ENCODE results near the gene IL32.
"Not testable (repeated sequence)": the region's sequence is repeated elsewhere in the genome, so short reads cannot be mapped to it uniquely, and the experiment has no call there.

The IL32 gene

DNA sequence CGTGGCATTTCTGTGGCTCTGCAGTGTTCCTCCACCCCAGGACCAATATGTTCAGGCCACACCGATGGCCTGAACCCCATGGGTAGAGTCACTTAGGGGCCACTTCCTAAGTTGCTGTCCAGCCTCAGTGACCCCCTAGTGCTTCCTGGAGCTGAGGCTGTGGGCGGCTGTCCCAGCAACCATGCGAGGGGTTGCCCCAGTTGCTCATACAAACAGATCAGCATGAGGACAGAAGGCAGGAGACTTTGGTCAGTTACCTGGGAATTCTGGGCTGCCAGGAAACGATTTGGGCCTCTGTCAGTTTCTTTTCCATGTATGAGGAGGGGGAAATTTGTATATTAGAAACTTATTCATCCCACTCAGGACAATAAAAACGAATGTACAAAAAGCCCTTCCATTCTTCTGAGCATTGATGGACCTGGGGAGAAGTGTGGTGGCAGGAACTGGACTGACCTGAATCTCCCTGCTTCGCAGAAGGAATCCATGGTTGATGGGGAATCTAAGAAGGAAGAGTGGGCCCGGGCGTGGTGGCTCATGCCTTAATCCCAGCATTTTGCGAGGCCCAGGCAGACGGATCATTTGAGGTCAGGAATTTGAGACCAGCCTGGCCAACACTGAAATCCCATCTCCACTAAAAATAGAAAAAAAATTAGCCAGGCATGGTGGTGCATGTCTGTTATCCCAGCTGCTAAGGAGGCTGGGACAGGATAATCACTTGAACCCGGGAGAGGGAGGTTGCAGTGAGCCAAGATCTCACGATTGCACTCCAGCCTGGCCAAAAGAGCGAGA is 4.9 kb upstream of the IL32 start:
- Histone ChIP-seq H3K36me3 (replicated peaks) (no peaks in the 10 kb centered on the region), H3K9me3 (no peaks in the 10 kb centered on the region), H3K4me1 (peaks cover 10% of the 10 kb centered on the region), H3K27me3 (ENCODE audit: low read depth) (no peaks in the 10 kb centered on the region), H3K4me3 (no peak overlapping the region)
- in situ Hi-C loops (cut with MboI; ENCODE audit: low sequenced_read_pairs): no loop called here
- DNase-seq (ENCODE audit: low spot score in 2 of 2): no peak

DNA sequence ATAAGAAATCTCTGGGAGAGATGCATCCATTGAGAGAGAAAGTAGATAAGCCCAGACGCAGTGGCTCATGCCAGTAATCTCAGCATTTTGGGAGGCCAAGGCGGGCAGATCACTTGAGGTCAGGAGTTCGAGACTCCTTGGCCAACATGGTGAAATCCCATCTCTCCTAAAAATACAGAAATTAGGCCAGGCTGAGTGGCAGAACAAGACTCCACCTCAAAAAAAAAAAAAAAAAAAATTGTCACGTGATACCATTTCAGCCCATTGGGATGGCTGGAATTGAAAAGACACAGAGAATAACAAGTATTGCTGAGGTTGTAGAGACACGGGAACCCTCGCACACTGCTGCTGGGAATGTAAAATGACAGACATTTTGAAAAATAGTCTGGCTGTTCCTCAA is 2.9 kb upstream of the IL32 start:
- in situ Hi-C loops (cut with MboI; ENCODE audit: low sequenced_read_pairs): no loop called here
- H3K9me3 ChIP-seq: no peaks in the 10 kb centered on the region

DNA sequence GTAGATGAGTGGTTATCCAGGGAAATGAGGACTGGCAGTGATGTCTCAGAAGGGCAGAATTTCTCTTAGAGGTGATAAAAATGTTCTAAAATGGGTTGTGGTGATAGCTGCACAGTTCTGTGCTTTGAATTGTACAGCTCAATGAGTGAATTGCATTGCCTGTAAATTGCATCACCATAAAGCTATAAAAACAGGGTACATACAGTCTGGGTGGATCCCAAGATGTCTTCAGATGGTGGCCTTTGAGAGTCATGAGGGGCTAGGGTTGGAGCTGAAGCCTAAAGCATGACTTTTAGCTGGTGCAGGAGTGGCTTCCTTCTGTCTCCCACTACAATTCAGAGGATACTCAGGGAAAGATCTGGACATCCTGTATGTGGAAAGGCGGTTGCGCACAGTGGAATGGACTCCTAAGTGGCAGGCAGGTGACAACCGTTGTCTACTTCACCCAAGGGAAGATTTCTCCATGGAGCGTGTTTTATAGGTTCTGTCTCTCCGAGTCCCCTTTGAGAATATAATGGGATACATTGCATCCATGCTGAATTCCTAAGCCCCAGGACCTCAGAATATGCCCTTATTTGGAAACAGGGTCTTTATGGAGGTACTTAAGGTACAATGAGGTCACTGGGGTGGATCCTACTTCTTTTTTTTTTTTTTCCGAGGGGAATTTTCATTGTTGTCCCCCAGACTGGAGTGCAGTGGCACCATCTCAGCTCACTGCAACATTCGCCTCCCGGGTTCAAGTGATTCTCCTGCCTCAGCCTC is 1.6 kb upstream of the IL32 start:
- Histone ChIP-seq H3K36me3 (replicated peaks) (no peaks in the 10 kb centered on the region), H3K9me3 (no peaks in the 10 kb centered on the region), H3K4me3 (no peak overlapping the region), H3K27me3 (ENCODE audit: low read depth) (no peaks in the 10 kb centered on the region), H3K4me1 (peaks cover 10% of the 10 kb centered on the region)
- in situ Hi-C loops (cut with MboI; ENCODE audit: low sequenced_read_pairs): no loop called here
- DNase-seq (ENCODE audit: low spot score in 2 of 2): no peak

More for the DNA sequence above, 2.9 kb upstream of the IL32 start:
- Histone ChIP-seq H3K27me3 (ENCODE audit: low read depth) (no peaks in the 10 kb centered on the region), H3K36me3 (replicated peaks) (no peaks in the 10 kb centered on the region), H3K4me1 (peaks cover 10% of the 10 kb centered on the region), H3K4me3 (no peak overlapping the region)
- DNase-seq (ENCODE audit: low spot score in 2 of 2): no peak

DNA sequence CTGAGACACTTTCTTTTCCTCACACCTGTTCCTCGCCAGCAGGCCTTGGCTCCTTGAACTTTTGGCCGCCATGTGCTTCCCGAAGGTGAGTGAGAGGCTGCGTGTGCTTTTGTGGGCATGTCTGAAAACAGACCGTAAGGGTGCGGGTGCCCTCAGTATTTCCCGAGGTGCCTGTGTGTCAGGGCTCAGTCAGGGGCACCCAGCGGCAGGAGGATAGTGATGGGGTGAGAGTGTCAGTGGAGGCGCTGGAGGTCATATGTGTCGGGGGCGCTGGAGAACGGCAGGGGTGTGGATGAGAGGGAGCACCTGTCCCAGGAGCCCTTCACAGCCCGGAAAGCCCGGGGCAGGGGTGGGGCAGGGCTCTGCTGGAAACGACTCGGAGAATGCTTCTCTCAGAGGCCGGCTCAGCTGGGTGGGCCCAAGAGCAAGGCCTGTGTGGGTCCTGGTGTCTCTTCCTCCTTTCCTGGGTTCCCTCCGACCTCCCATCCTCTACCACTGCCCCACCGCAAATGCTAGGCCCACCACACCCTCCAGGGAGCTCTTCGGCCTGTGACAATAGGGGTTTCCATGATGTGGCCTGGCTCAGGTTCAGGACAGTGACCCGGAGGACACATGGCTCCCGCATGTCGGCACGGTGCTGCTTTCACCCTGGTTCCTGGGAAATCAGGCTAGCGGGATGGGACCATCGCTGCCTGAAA is 451 bp downstream of the IL32 start:
- Histone ChIP-seq H3K4me3 (no peak overlapping the region), H3K9me3 (no peaks in the 10 kb centered on the region), H3K4me1 (no peaks in the 10 kb centered on the region; the same call in 1 of the 2 replicates), H3K36me3 (replicated peaks) (no peaks in the 10 kb centered on the region), H3K27me3 (ENCODE audit: low read depth) (no peaks in the 10 kb centered on the region)
- no peak for DNase-seq (ENCODE audit: low spot score in 2 of 2)
- in situ Hi-C loops (cut with MboI; ENCODE audit: low sequenced_read_pairs): no loop called here

DNA sequence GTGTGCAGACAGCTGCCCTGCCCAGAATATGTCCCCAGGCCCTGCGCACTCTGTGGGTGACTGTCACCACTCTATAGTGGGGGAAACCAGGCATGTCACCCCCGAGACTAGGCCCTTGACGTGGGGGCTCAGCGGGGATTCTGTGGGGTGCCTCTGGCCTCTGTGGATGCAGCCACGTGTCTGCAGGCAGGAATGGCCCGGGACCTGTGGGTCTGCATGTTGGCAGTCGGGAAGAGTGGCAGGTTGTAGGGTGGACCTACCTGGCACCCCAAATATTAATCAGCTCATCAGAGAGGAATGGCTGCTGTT is 954 bp downstream of the IL32 start:
- H3K4me3 ChIP-seq: no peak overlapping the region
- H3K4me1 ChIP-seq: no peaks in the 10 kb centered on the region; the same call in 1 of the 2 replicates
- H3K9me3 ChIP-seq: no peaks in the 10 kb centered on the region
- DNase-seq (ENCODE audit: low spot score in 2 of 2): no peak
- in situ Hi-C loops (cut with MboI; ENCODE audit: low sequenced_read_pairs): no loop called here
- H3K27me3 ChIP-seq (ENCODE audit: low read depth): no peaks in the 10 kb centered on the region
- H3K36me3 ChIP-seq (replicated peaks): no peaks in the 10 kb centered on the region

DNA sequence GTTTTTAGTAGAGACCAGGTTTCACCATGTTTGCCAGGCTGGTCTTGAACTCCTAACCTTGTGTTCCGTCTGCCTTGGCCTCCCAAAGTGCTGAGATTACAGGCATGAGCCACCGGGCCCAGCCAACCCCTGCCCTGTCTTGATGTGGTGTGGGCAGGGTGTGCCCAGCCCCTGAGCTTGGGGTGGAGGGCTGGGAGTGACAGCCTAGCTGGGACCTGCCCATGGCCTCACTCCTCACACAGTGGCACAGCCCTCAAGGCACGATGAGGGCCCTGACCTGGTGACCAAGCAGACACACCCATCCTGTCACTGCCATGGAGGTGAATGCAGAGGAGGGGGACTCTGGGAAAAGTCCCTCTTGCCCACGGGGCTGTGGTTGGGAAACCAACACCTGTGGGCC is 3.0 kb downstream of the IL32 start:
- no peaks in the 10 kb centered on the region for H3K36me3 ChIP-seq (replicated peaks)
- no peaks in the 10 kb centered on the region; the same call in 1 of the 2 replicates for H3K4me1 ChIP-seq
- H3K4me3 ChIP-seq: no peak overlapping the region
- no peaks in the 10 kb centered on the region for H3K27me3 ChIP-seq (ENCODE audit: low read depth)
- no peak for DNase-seq (ENCODE audit: low spot score in 2 of 2)
- H3K9me3 ChIP-seq: no peaks in the 10 kb centered on the region
- in situ Hi-C loops (cut with MboI; ENCODE audit: low sequenced_read_pairs): no loop called here

DNA sequence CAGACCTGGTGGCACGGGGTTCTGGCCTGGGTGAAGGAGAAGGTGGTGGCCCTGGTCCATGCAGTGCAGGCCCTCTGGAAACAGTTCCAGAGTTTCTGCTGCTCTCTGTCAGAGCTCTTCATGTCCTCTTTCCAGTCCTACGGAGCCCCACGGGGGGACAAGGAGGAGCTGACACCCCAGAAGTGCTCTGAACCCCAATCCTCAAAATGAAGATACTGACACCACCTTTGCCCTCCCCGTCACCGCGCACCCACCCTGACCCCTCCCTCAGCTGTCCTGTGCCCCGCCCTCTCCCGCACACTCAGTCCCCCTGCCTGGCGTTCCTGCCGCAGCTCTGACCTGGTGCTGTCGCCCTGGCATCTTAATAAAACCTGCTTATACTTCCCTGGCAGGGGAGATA is 3.7 kb downstream of the IL32 start:
- H3K4me1 ChIP-seq; H3K9me3 ChIP-seq; DNase-seq (ENCODE audit: low spot score in 2 of 2); H3K27me3 ChIP-seq (ENCODE audit: low read depth); H3K4me3 ChIP-seq; in situ Hi-C loops (cut with MboI; ENCODE audit: low sequenced_read_pairs); H3K36me3 ChIP-seq (replicated peaks): not testable (repeated sequence)

DNA sequence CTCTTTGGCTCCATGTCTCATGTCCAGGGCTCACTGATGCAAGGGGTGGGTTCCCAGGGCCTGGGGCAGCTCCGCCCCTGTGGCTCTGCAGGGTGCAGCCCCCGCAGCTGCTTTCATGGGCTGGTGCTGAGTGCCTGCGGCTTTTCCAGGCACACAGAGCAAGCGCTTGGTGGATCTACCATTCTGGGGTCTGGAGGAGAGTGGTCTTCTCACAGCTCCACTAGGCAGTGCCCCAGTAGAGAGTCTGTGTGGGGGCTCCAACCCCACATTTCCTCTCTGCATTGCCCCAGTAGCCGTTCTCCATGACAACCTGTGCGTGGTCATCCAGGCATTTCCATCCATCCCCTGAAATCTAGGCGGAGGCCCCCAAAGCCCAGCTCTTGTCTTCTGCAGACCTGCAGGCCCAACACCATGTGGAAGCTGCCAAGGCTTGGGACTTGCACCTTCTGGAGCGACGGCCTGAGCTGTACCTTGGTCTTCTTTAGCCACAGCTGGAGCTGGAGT is 5.2 kb downstream of the IL32 start:
- in situ Hi-C loops (cut with MboI; ENCODE audit: low sequenced_read_pairs): no loop called here
- Histone ChIP-seq H3K4me3 (no peak overlapping the region), H3K36me3 (replicated peaks) (no peaks in the 10 kb centered on the region), H3K4me1 (no peaks in the 10 kb centered on the region), H3K9me3 (no peaks in the 10 kb centered on the region), H3K27me3 (ENCODE audit: low read depth) (peaks cover 5% of the 10 kb centered on the region; the same call in 1 of the 2 replicates)
- DNase-seq (ENCODE audit: low spot score in 2 of 2): no peak

DNA sequence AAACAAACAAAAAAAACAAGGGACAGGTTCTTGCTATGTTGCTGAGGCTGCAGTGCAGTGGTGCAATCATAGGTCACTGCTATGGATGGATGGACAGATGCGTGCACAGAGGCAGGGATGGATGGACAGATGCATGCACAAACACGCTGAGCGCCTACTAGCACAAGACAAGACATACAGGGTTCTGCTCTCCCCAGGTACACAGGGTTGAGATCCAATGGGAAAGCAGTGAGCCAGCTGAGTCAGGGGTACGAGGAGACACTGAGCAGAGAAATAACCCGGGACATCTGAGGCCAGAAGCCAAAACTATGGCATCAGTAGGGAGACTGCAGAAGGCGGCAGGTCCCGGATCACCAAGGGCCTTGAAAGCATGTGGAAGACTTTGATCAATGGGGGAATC is 6.2 kb downstream of the IL32 start:
- Histone ChIP-seq H3K36me3 (replicated peaks) (no peaks in the 10 kb centered on the region), H3K4me1 (no peaks in the 10 kb centered on the region)

DNA sequence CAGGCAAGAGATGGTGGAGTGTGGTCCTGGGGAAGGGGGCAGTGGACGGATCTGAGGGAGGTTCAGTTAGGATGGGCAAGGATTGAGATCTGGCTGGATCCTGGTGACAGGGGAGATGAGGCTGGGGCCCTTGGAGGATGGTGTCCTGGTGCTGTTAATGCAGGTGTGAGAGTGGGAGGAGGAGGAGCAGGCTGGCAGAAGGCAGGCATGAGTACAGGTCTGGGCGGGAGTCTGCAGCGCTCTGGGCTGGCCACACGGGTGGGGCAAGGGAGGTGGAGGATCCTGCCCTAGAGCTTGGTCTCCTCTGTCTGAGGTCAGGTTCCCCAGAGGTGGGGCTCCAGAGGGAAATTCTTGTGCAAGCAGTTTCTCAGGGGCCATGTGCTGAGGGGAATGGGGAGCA is 6.7 kb downstream of the IL32 start:
- H3K36me3 ChIP-seq (replicated peaks); H3K4me1 ChIP-seq; H3K27me3 ChIP-seq (ENCODE audit: low read depth); in situ Hi-C loops (cut with MboI; ENCODE audit: low sequenced_read_pairs); H3K9me3 ChIP-seq; DNase-seq (ENCODE audit: low spot score in 2 of 2); H3K4me3 ChIP-seq: not testable (repeated sequence)

More for the DNA sequence above, 6.2 kb downstream of the IL32 start:
- Histone ChIP-seq H3K9me3 (no peaks in the 10 kb centered on the region), H3K27me3 (ENCODE audit: low read depth) (peaks cover 5% of the 10 kb centered on the region; the same call in 1 of the 2 replicates), H3K4me3 (no peak overlapping the region)
- in situ Hi-C loops (cut with MboI; ENCODE audit: low sequenced_read_pairs): no loop called here
- no peak for DNase-seq (ENCODE audit: low spot score in 2 of 2)

DNA sequence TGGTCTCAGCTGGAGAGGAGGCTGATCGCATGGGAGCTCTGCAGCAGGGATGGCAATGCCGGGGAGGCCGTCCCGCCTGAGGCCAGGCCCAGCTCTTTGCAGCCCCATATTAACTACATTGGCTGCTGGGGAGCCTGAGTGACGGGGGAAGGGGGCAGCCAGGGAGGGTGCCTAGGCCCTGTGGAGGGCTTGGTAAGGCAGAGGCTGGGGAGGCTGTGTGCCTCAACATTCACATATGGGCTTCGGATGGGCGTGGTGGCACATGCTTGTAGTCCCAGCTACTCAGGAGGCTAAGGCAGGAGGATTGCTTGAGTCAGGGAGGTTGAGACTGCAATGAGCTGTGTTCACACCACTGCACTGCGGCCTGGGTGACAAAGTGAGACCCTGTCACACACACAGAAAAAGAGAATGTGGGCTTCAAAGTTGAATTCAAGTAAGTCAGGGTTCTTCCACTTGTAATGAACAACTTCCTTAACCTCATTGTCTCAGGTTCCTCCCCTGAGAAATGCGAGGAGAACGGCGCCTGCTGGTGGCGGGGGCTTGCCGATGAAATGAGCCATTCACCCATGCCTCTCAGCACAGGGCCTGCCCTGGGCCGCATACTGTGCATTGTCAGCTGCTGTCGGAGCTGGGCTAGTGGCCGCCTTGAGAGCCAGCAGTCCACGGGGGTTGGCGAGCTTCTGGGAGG is 7.3 kb downstream of the IL32 start:
- H3K4me3 ChIP-seq; H3K9me3 ChIP-seq; H3K36me3 ChIP-seq (replicated peaks); DNase-seq (ENCODE audit: low spot score in 2 of 2); H3K4me1 ChIP-seq; in situ Hi-C loops (cut with MboI; ENCODE audit: low sequenced_read_pairs): not testable (repeated sequence)
- peaks cover 14% of the 10 kb centered on the region for H3K27me3 ChIP-seq (ENCODE audit: low read depth)

DNA sequence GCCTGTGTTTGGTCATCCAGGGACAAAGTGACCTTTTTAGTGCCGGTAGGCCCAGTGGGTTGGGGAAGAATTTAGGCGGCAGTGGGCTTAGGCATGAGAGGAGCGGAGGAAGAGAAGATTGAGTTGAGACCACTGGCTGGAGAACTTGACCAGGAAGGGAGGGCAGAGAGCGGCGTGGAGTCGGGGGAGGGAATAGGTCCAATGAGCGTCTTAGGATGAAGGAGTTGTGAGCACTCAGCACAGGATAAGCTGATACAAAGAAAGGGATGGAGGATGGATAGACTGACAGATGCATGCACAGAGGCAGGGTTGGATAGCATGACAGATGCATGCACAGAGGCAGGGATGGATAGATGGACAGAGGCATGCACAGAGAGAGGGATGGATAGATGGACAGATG is 8.0 kb downstream of the IL32 start:
- no peak for DNase-seq (ENCODE audit: low spot score in 2 of 2)
- Histone ChIP-seq H3K4me1 (no peaks in the 10 kb centered on the region), H3K27me3 (ENCODE audit: low read depth) (peaks cover 21% of the 10 kb centered on the region), H3K36me3 (replicated peaks) (no peaks in the 10 kb centered on the region), H3K9me3 (no peaks in the 10 kb centered on the region), H3K4me3 (no peak overlapping the region)
- in situ Hi-C loops (cut with MboI; ENCODE audit: low sequenced_read_pairs): no loop called here

DNA sequence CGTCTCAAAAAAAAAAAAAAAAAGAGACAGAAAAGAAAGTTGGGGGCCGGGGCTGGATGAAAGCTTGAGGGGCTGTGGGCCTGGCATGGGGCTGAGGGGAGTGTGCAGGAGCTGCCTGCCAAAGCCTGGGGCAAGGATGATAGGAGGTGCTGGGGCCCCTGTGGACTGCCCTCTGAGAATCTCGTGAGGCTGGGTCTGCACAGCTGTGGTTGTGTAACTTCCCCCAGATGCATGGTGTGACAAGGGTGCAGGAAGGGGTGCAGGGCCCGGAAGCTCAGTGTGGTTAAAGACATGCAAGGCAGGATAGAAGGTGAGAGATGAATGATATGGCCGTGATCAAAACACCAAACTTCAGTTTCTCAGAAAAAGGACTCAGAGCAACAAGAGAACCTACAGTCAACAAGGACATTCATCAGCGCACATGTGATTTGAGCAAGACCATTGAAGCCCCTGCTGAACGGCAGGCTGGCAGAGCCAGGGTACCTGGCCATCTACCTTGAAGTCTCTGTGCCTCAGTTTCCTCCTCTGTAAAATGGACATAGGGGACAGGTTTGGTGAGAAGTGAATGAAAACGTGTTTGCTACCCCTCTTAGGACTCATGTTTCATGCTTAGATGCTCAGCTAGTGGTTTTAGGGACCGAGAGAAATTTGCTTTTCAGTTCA is 9.6 kb downstream of the IL32 start:
- DNase-seq (ENCODE audit: low spot score in 2 of 2): no peak
- no peaks in the 10 kb centered on the region for H3K9me3 ChIP-seq
- H3K4me1 ChIP-seq: no peaks in the 10 kb centered on the region
- H3K27me3 ChIP-seq (ENCODE audit: low read depth): peaks cover 35% of the 10 kb centered on the region
- no peaks in the 10 kb centered on the region for H3K36me3 ChIP-seq (replicated peaks)
- no peak overlapping the region for H3K4me3 ChIP-seq
- in situ Hi-C loops (cut with MboI; ENCODE audit: low sequenced_read_pairs): no loop called here
